Smooth muscle cell (in vitro differentiated cells): ENCODE results near the gene ALG12. TPM values are rescaled to one million over a fixed set of nuclear protein-coding genes. Genes with fewer than 3 reads are reported as not detected.

Source experiments
- DNase-seq: peaks from one replicate; lab custom pipeline; 2025; ENCODE audit not compliant: unreplicated experiment; lab: John Stamatoyannopoulos, UW
- H2AFZ ChIP-seq: fragments of 200-600 bp; sonication (generic); 2 replicates; pipeline ENCODE4 v1.6.0; 2016; ENCODE audit warnings: antibody characterized with exemption, low read depth, mild to moderate bottlenecking
- H3F3A ChIP-seq: fragments of 200-600 bp; sonication (generic); 2 replicates; pipeline ENCODE4 v1.6.0; 2017; ENCODE audit warnings: antibody characterized with exemption, low read depth
- H3K27ac ChIP-seq: fragments of 200-600 bp; sonication (generic); 2 replicates; pipeline ENCODE4 v1.5.1; 2016; ENCODE audit warnings: low read depth, mild to moderate bottlenecking
- H3K27me3 ChIP-seq: fragments of 200-600 bp; sonication (generic); 2 replicates; pipeline ENCODE4 v1.6.1; 2016; ENCODE audit warnings: low read depth, mild to moderate bottlenecking
- H3K36me3 ChIP-seq: fragments of 200-600 bp; sonication (generic); 2 replicates; pipeline ENCODE4 v1.5.1; 2016; ENCODE audit warnings: low read depth
- H3K4me1 ChIP-seq: fragments of 200-600 bp; sonication (generic); 2 replicates; pipeline ENCODE4 v1.5.1; 2016; ENCODE audit warnings: low read depth
- H3K4me2 ChIP-seq: fragments of 200-600 bp; sonication (generic); 2 replicates; pipeline ENCODE4 v1.6.0; 2016; ENCODE audit warnings: mild to moderate bottlenecking
- H3K4me3 ChIP-seq: fragments of 200-600 bp; sonication (generic); 2 replicates; pipeline ENCODE4 v1.5.1; 2016; ENCODE audit warnings: mild to moderate bottlenecking
- H3K79me2 ChIP-seq: fragments of 200-600 bp; sonication (generic); 2 replicates; pipeline ENCODE4 v1.6.0; 2016; ENCODE audit warnings: low read depth, mild to moderate bottlenecking
- H3K9ac ChIP-seq: fragments of 200-600 bp; sonication (generic); 2 replicates; pipeline ENCODE4 v1.6.0; 2016; ENCODE audit warnings: low read depth
- H3K9me3 ChIP-seq: fragments of 200-600 bp; sonication (generic); replicated peaks from 2 replicates; pipeline ENCODE4 v1.5.1; 2016; ENCODE audit warnings: low read depth
- H4K20me1 ChIP-seq: fragments of 200-600 bp; sonication (generic); 2 replicates; pipeline ENCODE4 v1.6.0; 2016; ENCODE audit warnings: low read depth
- CTCF ChIP-seq: fragments of 200-600 bp; sonication (generic); IDR thresholded peaks from 2 replicates; pipeline ENCODE4 v1.5.1; 2017; ENCODE audit warnings: borderline replicate concordance, mild to moderate bottlenecking, antibody characterized with exemption; ENCODE audit not compliant: insufficient read depth, poor library complexity, severe bottlenecking
- WGBS: methylation state at CpG from one replicate; pipeline ENCODE4 v1.1.7; 2016; ENCODE audit warnings: low lambda C conversion rate; 5-methylcytosine and 5-hydroxymethylcytosine counted together
- polyA plus RNA-seq: library from polyadenylated mRNA; unstranded; fragments of >200 nt; fragmentation: Nextera tagmentation; extraction: Ambion mirVana; gene quantifications from 2 replicates; pipeline ENCODE4 v1.2.1, GENCODE V29; 2016
- total RNA-seq: library from RNA; depleted of rRNA; stranded (reverse); fragments of >200 nt; gene quantifications from 2 replicates; pipeline ENCODE4 v1.2.3, GENCODE V29; 2014

ALG12 gene
- total and polyA plus RNA-seq, 2 experiments from 2014 or later, result 13.9 to 42.7 TPM

DNA sequence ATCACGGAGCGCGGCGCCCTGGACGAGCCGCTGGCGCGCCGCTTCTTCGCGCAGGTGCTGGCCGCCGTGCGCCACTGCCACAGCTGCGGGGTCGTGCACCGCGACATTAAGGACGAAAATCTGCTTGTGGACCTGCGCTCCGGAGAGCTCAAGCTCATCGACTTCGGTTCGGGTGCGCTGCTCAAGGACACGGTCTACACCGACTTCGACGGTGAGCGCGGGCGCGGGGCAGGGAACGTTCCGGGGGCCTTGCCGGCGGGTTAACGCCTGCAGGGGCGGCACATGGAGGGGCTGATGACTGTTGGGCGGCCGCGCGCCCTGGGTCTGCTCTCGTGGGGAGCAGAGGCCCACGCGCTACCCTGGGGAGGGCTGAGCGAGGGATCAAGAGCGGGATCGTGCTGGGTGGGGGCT, 43.4 kb upstream of the ALG12 start:
- peaks cover 44% of the 10 kb centered on the region for H4K20me1 ChIP-seq
- H3K9me3 ChIP-seq, result no peaks in the 10 kb centered on the region
- no peaks in the 10 kb centered on the region for H3F3A ChIP-seq
- H3K36me3 ChIP-seq, result no peaks in the 10 kb centered on the region
- WGBS, result 1% methylated on average over 49 of the region's 49 CpGs
- peak overlapping the region; percentile 96 for H3K9ac ChIP-seq
- no peaks in the 10 kb centered on the region for H3K27me3 ChIP-seq
- peak overlapping the region; percentile 63 for H3K4me3 ChIP-seq
- DNase-seq, result no peak
- H3K79me2 ChIP-seq, result peaks cover 33% of the 10 kb centered on the region
- peak overlapping the region; percentile 96 for H3K27ac ChIP-seq
- TF ChIP-seq CTCF, result no peak
- H2AFZ ChIP-seq, result no peak overlapping the region
- H3K4me2 ChIP-seq, result peak overlapping the region; percentile 98
- peaks cover 8% of the 10 kb centered on the region for H3K4me1 ChIP-seq

DNA sequence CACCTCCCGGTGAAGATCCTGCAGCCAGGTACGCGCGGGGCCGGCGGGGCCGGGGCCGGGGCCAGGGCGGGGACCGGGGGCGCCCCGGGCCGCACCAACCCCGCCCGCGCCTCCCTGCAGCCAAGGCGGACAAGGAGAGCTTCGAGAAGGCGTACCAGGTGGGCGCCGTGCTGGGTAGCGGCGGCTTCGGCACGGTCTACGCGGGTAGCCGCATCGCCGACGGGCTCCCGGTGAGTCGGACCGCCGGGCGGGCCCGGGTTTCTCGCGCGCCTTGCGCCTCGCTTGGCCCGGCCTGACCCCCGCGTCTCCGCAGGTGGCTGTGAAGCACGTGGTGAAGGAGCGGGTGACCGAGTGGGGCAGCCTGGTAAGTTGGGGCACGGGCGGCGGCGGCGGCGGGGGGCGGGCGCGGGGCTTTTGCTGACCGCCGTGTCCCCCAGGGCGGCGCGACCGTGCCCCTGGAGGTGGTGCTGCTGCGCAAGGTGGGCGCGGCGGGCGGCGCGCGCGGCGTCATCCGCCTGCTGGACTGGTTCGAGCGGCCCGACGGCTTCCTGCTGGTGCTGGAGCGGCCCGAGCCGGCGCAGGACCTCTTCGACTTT, 42.9 kb upstream of the ALG12 start:
- WGBS, result 1% methylated on average over 35 of the region's 84 CpGs
- no peaks in the 10 kb centered on the region for H3K27me3 ChIP-seq
- peaks cover 44% of the 10 kb centered on the region for H4K20me1 ChIP-seq
- TF ChIP-seq CTCF, result no peak
- H3K36me3 ChIP-seq, result no peaks in the 10 kb centered on the region
- H2AFZ ChIP-seq, result no peak overlapping the region
- no peaks in the 10 kb centered on the region for H3F3A ChIP-seq
- H3K4me2 ChIP-seq, result peak overlapping the region; percentile 98
- H3K9ac ChIP-seq, result peak overlapping the region; percentile 96
- no peaks in the 10 kb centered on the region for H3K9me3 ChIP-seq
- H3K4me1 ChIP-seq, result peaks cover 8% of the 10 kb centered on the region
- H3K27ac ChIP-seq, result peak overlapping the region; percentile 96
- peaks cover 33% of the 10 kb centered on the region for H3K79me2 ChIP-seq
- peak overlapping the region; percentile 63 for H3K4me3 ChIP-seq
- no peak for DNase-seq

GRCh38 chr22:49960159-49961004, 42.1 kb upstream of the ALG12 start, which contains the start of gene PIM3:
TSS of gene PIM3 (plus strand) at chr22:49960772. CDS start at chr22:49960948, 176 bp downstream.
- H3K79me2 ChIP-seq, result peaks cover 33% of the 10 kb centered on the region
- H3K9ac ChIP-seq, result peak within 1 kb of the TSS; percentile 96
- no peaks in the 10 kb centered on the region for H3F3A ChIP-seq
- H3K9me3 ChIP-seq, result no peaks in the 10 kb centered on the region
- no peaks in the 10 kb centered on the region for H3K27me3 ChIP-seq
- peak; percentile 73 for DNase-seq
- H3K4me1 ChIP-seq, result peaks cover 8% of the 10 kb centered on the region
- 1% methylated on average over 81 of the region's 137 CpGs for WGBS
- peak within 1 kb of the TSS; percentile 98 for H3K4me2 ChIP-seq
- no peak for TF ChIP-seq CTCF
- H3K4me3 ChIP-seq, result peak within 1 kb of the TSS; percentile 63
- H3K27ac ChIP-seq, result peak within 1 kb of the TSS; percentile 96
- peaks cover 41% of the 10 kb centered on the region for H4K20me1 ChIP-seq
- H2AFZ ChIP-seq, result no peak within 1 kb of the TSS
- no peaks in the 10 kb centered on the region for H3K36me3 ChIP-seq
